ENCODE measurements around the gene SMC1B. TPM values are rescaled to one million over a fixed set of nuclear protein-coding genes. Genes with fewer than 3 reads are reported as not detected.

Gene SMC1B
- total RNA-seq (2014; rRNA removed; shearing (Covaris generic)), result not detected in 2 replicates

- Histone ChIP-seq H3K27me3 (no peaks in the 10 kb centered on the region), H3K27ac (no peak within 1 kb of the TSS), H3K9me3 (replicated peaks) (no peaks in the 10 kb centered on the region), H3K4me1 (no peaks in the 10 kb centered on the region), H3K36me3 (no peaks in the 10 kb centered on the region), H3K4me3 (no peak within 1 kb of the TSS)
- DNase-seq, result no peak
These were observed at the start of gene SMC1B, which contains the start of gene RIBC2 for GRCh38 chr22:45413368-45414211. TSS of gene SMC1B (minus strand) at chr22:45413599. CDS start at chr22:45413567, 32 bp downstream. TSS of gene RIBC2 (plus strand) at chr22:45413693. CDS start at chr22:45413887, 194 bp downstream.

GRCh38 chr22:45462034-45462655 lies 48.7 kb upstream of the SMC1B start:
- H3K27me3 ChIP-seq, result no peaks in the 10 kb centered on the region
- DNase-seq, result no peak
- H3K36me3 ChIP-seq, result no peaks in the 10 kb centered on the region
- H3K9me3 ChIP-seq (replicated peaks), result no peaks in the 10 kb centered on the region
- H3K4me3 ChIP-seq, result no peak overlapping the region
- no peaks in the 10 kb centered on the region for H3K4me1 ChIP-seq
- H3K27ac ChIP-seq, result no peak overlapping the region

- Histone ChIP-seq H3K27me3 (no peaks in the 10 kb centered on the region), H3K4me1 (no peaks in the 10 kb centered on the region), H3K36me3 (no peaks in the 10 kb centered on the region), H3K27ac (no peak overlapping the region), H3K4me3 (no peak overlapping the region), H3K9me3 (replicated peaks) (no peaks in the 10 kb centered on the region)
- no peak for DNase-seq
These were observed 47.1 kb upstream of the SMC1B start for GRCh38 chr22:45460288-45461109.

GRCh38 chr22:45459235-45459634 lies 45.8 kb upstream of the SMC1B start:
- no peak overlapping the region for H3K27ac ChIP-seq
- DNase-seq, result no peak
- H3K4me1 ChIP-seq, result no peaks in the 10 kb centered on the region
- H3K4me3 ChIP-seq, result no peak overlapping the region
- no peaks in the 10 kb centered on the region for H3K27me3 ChIP-seq
- H3K36me3 ChIP-seq, result no peaks in the 10 kb centered on the region
- H3K9me3 ChIP-seq (replicated peaks), result no peaks in the 10 kb centered on the region

- DNase-seq, result no peak
- Histone ChIP-seq H3K9me3 (replicated peaks) (no peaks in the 10 kb centered on the region), H3K36me3 (no peaks in the 10 kb centered on the region), H3K27me3 (no peaks in the 10 kb centered on the region), H3K4me3 (no peak overlapping the region), H3K4me1 (no peaks in the 10 kb centered on the region), H3K27ac (no peak overlapping the region)
These were observed 45.1 kb upstream of the SMC1B start for GRCh38 chr22:45458532-45458931.

- DNase-seq, result no peak
- H3K36me3 ChIP-seq, result no peaks in the 10 kb centered on the region
- H3K27ac ChIP-seq, result no peak overlapping the region
- H3K4me3 ChIP-seq, result no peak overlapping the region
- no peaks in the 10 kb centered on the region for H3K4me1 ChIP-seq
- no peaks in the 10 kb centered on the region for H3K9me3 ChIP-seq (replicated peaks)
- no peaks in the 10 kb centered on the region for H3K27me3 ChIP-seq
These were observed 43.4 kb upstream of the SMC1B start for GRCh38 chr22:45456811-45457210.

- no peak for DNase-seq
- Histone ChIP-seq H3K4me3 (no peak overlapping the region), H3K4me1 (no peaks in the 10 kb centered on the region)
These were observed 42.2 kb upstream of the SMC1B start for GRCh38 chr22:45455621-45456020.

GRCh38 chr22:45455212-45455611 lies 41.8 kb upstream of the SMC1B start:
- no peaks in the 10 kb centered on the region for H3K36me3 ChIP-seq
- no peaks in the 10 kb centered on the region for H3K27me3 ChIP-seq
- no peaks in the 10 kb centered on the region for H3K4me1 ChIP-seq
- H3K4me3 ChIP-seq, result no peak overlapping the region
- no peaks in the 10 kb centered on the region for H3K9me3 ChIP-seq (replicated peaks)
- H3K27ac ChIP-seq, result no peak overlapping the region
- DNase-seq, result no peak

More at GRCh38 chr22:45455621-45456020, 42.2 kb upstream of the SMC1B start:
- Histone ChIP-seq H3K36me3 (no peaks in the 10 kb centered on the region), H3K27ac (no peak overlapping the region), H3K27me3 (no peaks in the 10 kb centered on the region), H3K9me3 (replicated peaks) (no peaks in the 10 kb centered on the region)

- no peaks in the 10 kb centered on the region for H3K36me3 ChIP-seq
- H3K27ac ChIP-seq, result no peak overlapping the region
- no peaks in the 10 kb centered on the region for H3K4me1 ChIP-seq
- no peak overlapping the region for H3K4me3 ChIP-seq
- no peak for DNase-seq
- no peaks in the 10 kb centered on the region for H3K9me3 ChIP-seq (replicated peaks)
- H3K27me3 ChIP-seq, result no peaks in the 10 kb centered on the region
These were observed 40.9 kb upstream of the SMC1B start for GRCh38 chr22:45454275-45454674.

GRCh38 chr22:45453764-45454163 lies 40.4 kb upstream of the SMC1B start:
- Histone ChIP-seq H3K27ac (no peak overlapping the region), H3K4me3 (no peak overlapping the region), H3K9me3 (replicated peaks) (no peaks in the 10 kb centered on the region), H3K4me1 (no peaks in the 10 kb centered on the region), H3K36me3 (no peaks in the 10 kb centered on the region), H3K27me3 (no peaks in the 10 kb centered on the region)
- DNase-seq, result no peak

- no peak for DNase-seq
- Histone ChIP-seq H3K4me3 (no peak overlapping the region), H3K4me1 (no peaks in the 10 kb centered on the region), H3K27ac (no peak overlapping the region), H3K36me3 (no peaks in the 10 kb centered on the region), H3K9me3 (replicated peaks) (no peaks in the 10 kb centered on the region), H3K27me3 (no peaks in the 10 kb centered on the region)
These were observed 39.4 kb upstream of the SMC1B start for GRCh38 chr22:45452565-45453379.

- Histone ChIP-seq H3K27ac (no peak overlapping the region), H3K9me3 (replicated peaks) (no peaks in the 10 kb centered on the region), H3K4me3 (no peak overlapping the region), H3K36me3 (no peaks in the 10 kb centered on the region), H3K4me1 (no peaks in the 10 kb centered on the region), H3K27me3 (no peaks in the 10 kb centered on the region)
- no peak for DNase-seq
These were observed 38.6 kb upstream of the SMC1B start for GRCh38 chr22:45451972-45452371.

GRCh38 chr22:45450921-45451651 lies 37.7 kb upstream of the SMC1B start:
- H3K4me1 ChIP-seq, result no peaks in the 10 kb centered on the region
- H3K36me3 ChIP-seq, result no peaks in the 10 kb centered on the region
- no peaks in the 10 kb centered on the region for H3K9me3 ChIP-seq (replicated peaks)
- H3K4me3 ChIP-seq, result no peak overlapping the region
- H3K27ac ChIP-seq, result no peak overlapping the region
- DNase-seq, result no peak
- no peaks in the 10 kb centered on the region for H3K27me3 ChIP-seq

Measured in SJCRH30 (cell line).